ENCODE data around the gene CPNE8. TPM values are rescaled to one million over a fixed set of nuclear protein-coding genes. Genes with fewer than 3 reads are reported as not detected.

Gene CPNE8
- total and polyA plus RNA-seq, 10 of the 15 experiments (the other 5 are each of a cell fraction or from before 2014, with no cell fraction given) = 11.3 to 38.4 (median 18.9) TPM

DNA sequence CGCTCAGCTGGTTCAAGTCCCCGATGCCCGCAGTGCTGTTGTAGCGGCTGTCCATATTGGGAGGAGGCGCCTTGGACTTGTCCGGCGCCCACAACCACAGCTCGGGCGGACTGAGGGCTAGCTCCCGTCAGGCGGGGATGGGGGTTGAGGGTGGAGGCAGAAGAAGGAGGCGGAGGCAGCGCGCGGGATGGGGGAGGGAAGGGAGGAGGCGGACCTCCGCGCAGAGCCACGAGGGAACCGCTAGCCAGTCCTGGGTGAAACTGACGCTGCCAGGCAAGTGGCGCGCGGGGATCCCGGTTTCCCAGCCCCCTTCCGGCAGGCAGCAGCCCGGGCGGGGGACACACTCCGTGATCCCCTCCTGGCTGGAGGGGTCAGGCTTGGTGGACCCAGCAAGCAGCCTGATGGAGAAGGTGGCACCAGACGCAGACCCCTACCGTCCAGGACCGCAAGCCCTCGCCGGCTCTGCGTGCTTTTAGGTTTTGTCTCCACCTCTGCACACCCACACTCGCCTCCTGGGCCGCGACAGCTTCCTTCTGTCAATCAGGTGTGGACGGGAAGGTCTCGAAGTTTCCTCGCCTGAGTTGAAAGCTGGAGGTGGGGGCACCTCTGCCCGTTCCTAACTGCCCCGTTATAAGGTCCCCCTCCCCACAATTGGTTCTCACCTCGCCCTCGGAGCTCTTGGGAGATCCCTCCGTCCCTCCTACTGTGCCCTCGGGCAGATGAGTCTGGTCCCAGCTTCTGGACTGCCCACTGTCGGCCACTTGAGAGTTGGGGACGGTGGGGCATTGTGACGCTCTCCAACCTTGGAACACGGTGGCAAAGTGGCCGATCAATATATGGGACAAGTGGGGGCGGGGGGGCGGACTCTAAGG lies at the start of gene CPNE8 (continued):
- TF ChIP-seq RCOR1 (conservative IDR thresholded peaks at IDR 0.05; ENCODE audit: low read depth, low read length) = no peak
- no peak for TF ChIP-seq BMI1 (IDR thresholded peaks at IDR 0.05; ENCODE audit: borderline replicate concordance)
- 0 out of 2 replicates have a peak, but pooled peaks have one; percentile 9 for TF ChIP-seq MTA2 (IDR thresholded peaks at IDR 0.05; ENCODE audit: low read depth)
- TF ChIP-seq EZH2 (IDR thresholded peaks at IDR 0.05; ENCODE audit: borderline replicate concordance, control insufficient read depth, low read depth, low read length) = no peak
- TF ChIP-seq, protein P1, sequence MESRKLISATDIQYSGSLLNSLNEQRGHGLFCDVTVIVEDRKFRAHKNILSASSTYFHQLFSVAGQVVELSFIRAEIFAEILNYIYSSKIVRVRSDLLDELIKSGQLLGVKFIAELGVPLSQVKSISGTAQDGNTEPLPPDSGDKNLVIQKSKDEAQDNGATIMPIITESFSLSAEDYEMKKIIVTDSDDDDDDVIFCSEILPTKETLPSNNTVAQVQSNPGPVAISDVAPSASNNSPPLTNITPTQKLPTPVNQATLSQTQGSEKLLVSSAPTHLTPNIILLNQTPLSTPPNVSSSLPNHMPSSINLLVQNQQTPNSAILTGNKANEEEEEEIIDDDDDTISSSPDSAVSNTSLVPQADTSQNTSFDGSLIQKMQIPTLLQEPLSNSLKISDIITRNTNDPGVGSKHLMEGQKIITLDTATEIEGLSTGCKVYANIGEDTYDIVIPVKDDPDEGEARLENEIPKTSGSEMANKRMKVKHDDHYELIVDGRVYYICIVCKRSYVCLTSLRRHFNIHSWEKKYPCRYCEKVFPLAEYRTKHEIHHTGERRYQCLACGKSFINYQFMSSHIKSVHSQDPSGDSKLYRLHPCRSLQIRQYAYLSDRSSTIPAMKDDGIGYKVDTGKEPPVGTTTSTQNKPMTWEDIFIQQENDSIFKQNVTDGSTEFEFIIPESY (IDR thresholded peaks at IDR 0.05) = no peak
- TF ChIP-seq CBFB (IDR thresholded peaks at IDR 0.05; ENCODE audit: low read depth) = no peak; the same call in 1 of the 2 replicates
- TF ChIP-seq, protein P2, sequence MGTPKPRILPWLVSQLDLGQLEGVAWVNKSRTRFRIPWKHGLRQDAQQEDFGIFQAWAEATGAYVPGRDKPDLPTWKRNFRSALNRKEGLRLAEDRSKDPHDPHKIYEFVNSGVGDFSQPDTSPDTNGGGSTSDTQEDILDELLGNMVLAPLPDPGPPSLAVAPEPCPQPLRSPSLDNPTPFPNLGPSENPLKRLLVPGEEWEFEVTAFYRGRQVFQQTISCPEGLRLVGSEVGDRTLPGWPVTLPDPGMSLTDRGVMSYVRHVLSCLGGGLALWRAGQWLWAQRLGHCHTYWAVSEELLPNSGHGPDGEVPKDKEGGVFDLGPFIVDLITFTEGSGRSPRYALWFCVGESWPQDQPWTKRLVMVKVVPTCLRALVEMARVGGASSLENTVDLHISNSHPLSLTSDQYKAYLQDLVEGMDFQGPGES (IDR thresholded peaks at IDR 0.05) = no peak
- TF ChIP-seq POU2F2 (IDR thresholded peaks at IDR 0.05; ENCODE audit: borderline replicate concordance, low read depth, low read length) = 0 out of 3 replicates have a peak, but pooled peaks have one; percentile 27
- TF ChIP-seq ZSCAN29 (IDR thresholded peaks at IDR 0.05) = no peak
- peak; percentile 32; the same call in 1 of the 2 replicates for TF ChIP-seq NR2F1 (conservative IDR thresholded peaks at IDR 0.05)
- TF ChIP-seq, protein P3, sequence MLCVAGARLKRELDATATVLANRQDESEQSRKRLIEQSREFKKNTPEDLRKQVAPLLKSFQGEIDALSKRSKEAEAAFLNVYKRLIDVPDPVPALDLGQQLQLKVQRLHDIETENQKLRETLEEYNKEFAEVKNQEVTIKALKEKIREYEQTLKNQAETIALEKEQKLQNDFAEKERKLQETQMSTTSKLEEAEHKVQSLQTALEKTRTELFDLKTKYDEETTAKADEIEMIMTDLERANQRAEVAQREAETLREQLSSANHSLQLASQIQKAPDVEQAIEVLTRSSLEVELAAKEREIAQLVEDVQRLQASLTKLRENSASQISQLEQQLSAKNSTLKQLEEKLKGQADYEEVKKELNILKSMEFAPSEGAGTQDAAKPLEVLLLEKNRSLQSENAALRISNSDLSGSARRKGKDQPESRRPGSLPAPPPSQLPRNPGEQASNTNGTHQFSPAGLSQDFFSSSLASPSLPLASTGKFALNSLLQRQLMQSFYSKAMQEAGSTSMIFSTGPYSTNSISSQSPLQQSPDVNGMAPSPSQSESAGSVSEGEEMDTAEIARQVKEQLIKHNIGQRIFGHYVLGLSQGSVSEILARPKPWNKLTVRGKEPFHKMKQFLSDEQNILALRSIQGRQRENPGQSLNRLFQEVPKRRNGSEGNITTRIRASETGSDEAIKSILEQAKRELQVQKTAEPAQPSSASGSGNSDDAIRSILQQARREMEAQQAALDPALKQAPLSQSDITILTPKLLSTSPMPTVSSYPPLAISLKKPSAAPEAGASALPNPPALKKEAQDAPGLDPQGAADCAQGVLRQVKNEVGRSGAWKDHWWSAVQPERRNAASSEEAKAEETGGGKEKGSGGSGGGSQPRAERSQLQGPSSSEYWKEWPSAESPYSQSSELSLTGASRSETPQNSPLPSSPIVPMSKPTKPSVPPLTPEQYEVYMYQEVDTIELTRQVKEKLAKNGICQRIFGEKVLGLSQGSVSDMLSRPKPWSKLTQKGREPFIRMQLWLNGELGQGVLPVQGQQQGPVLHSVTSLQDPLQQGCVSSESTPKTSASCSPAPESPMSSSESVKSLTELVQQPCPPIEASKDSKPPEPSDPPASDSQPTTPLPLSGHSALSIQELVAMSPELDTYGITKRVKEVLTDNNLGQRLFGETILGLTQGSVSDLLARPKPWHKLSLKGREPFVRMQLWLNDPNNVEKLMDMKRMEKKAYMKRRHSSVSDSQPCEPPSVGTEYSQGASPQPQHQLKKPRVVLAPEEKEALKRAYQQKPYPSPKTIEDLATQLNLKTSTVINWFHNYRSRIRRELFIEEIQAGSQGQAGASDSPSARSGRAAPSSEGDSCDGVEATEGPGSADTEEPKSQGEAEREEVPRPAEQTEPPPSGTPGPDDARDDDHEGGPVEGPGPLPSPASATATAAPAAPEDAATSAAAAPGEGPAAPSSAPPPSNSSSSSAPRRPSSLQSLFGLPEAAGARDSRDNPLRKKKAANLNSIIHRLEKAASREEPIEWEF (IDR thresholded peaks at IDR 0.05; ENCODE audit: insufficient replicate concordance, low read depth, low read length) = no peak
- TF ChIP-seq ZNF384 (IDR thresholded peaks at IDR 0.05; ENCODE audit: borderline replicate concordance, low read depth, low read length) = no peak
- no peak for TF ChIP-seq ESRRA (IDR thresholded peaks at IDR 0.05; ENCODE audit: low read length)
- TF ChIP-seq, protein P4, sequence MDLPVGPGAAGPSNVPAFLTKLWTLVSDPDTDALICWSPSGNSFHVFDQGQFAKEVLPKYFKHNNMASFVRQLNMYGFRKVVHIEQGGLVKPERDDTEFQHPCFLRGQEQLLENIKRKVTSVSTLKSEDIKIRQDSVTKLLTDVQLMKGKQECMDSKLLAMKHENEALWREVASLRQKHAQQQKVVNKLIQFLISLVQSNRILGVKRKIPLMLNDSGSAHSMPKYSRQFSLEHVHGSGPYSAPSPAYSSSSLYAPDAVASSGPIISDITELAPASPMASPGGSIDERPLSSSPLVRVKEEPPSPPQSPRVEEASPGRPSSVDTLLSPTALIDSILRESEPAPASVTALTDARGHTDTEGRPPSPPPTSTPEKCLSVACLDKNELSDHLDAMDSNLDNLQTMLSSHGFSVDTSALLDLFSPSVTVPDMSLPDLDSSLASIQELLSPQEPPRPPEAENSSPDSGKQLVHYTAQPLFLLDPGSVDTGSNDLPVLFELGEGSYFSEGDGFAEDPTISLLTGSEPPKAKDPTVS (IDR thresholded peaks at IDR 0.05; ENCODE audit: low read depth, low read length) = no peak
